Activated CD4-positive, alpha-beta T cell treated with anti-CD3 and anti-CD28 coated beads, Interleukin-2, Interleukin-6, amounts not matched to agents 100 ng/mL and 50 ng/mL, durations not matched to agents 16 hours and 8 hours (primary cell): Measurements from ENCODE around the gene VIPR2.
"Not testable (repeated sequence)": the region's sequence is repeated elsewhere in the genome, so short reads cannot be mapped to it uniquely, and the experiment has no call there.

Experiments used
- DNase-seq: peaks from one replicate; pipeline ENCODE4 v3.0.0-alpha.2; 2020

VIPR2 gene

GRCh38 chr7:159101661-159102091, 43.0 kb downstream of the VIPR2 start:
- not testable (repeated sequence) for DNase-seq

GRCh38 chr7:159101083-159101395, 43.6 kb downstream of the VIPR2 start:
- DNase-seq = not testable (repeated sequence)

- DNase-seq = not testable (repeated sequence)
Measured at GRCh38 chr7:159100281-159101082, 44.2 kb downstream of the VIPR2 start.

- no peak for DNase-seq
Measured at GRCh38 chr7:159099711-159100231, 44.9 kb downstream of the VIPR2 start.

- DNase-seq = no peak
Measured at GRCh38 chr7:159098811-159099655, 45.6 kb downstream of the VIPR2 start.

- DNase-seq = no peak
Measured at GRCh38 chr7:159098424-159098786, 46.3 kb downstream of the VIPR2 start.

GRCh38 chr7:159097661-159098423, 46.8 kb downstream of the VIPR2 start:
- DNase-seq = no peak

- no peak for DNase-seq
Measured at GRCh38 chr7:159096736-159097581, 47.7 kb downstream of the VIPR2 start.

GRCh38 chr7:159095979-159096411, 48.7 kb downstream of the VIPR2 start:
- no peak for DNase-seq

GRCh38 chr7:159094919-159095915, 49.5 kb downstream of the VIPR2 start:
- DNase-seq = no peak

- no peak for DNase-seq
Measured at GRCh38 chr7:159094023-159094740, 50.5 kb downstream of the VIPR2 start.

GRCh38 chr7:159093351-159093971, 51.2 kb downstream of the VIPR2 start:
- DNase-seq = no peak

GRCh38 chr7:159092701-159093121, 52.0 kb downstream of the VIPR2 start:
- DNase-seq = no peak

- DNase-seq = no peak
Measured at GRCh38 chr7:159091480-159092475, 52.9 kb downstream of the VIPR2 start.

GRCh38 chr7:159091041-159091440, 53.6 kb downstream of the VIPR2 start:
- no peak for DNase-seq

- no peak for DNase-seq
Measured at GRCh38 chr7:159088016-159088865, 56.4 kb downstream of the VIPR2 start.

- DNase-seq = no peak
Measured at GRCh38 chr7:159086301-159086925, 58.3 kb downstream of the VIPR2 start.
